ENCODE results near the gene SYDE1.
A peak's percentile ranks its signal among the peaks of the same experiment; 100 is the strongest.

SYDE1 gene

GRCh38 chr19:15101479-15102082, 5.6 kb upstream of the SYDE1 start:
- DNase-seq (ENCODE audit: low spot score in 2 of 2) (peak; percentile 54 to 70), ATAC-seq (peak; percentile 66)
- Mint-ChIP-seq H3K4me1 (peaks cover 2% of the 10 kb centered on the region), H3K27ac (no peak overlapping the region), H3K4me3 (no peak overlapping the region), H3K36me3 (no peaks in the 10 kb centered on the region), H3K9me3 (peaks cover 10% of the 10 kb centered on the region)

- Mint-ChIP-seq H3K4me1 (peaks cover 17% of the 10 kb centered on the region), H3K36me3 (no peaks in the 10 kb centered on the region), H3K27ac (no peak overlapping the region), H3K9me3 (peaks cover 10% of the 10 kb centered on the region), H3K4me3 (no peak overlapping the region)
- no peak for DNase-seq (ENCODE audit: low spot score in 2 of 2)
- no peak for ATAC-seq
Measured at GRCh38 chr19:15104003-15104402, 3.2 kb upstream of the SYDE1 start.

- no peak for ATAC-seq
- H3K4me3 Mint-ChIP-seq = no peak overlapping the region
Measured at GRCh38 chr19:15104411-15104810, 2.8 kb upstream of the SYDE1 start.

GRCh38 chr19:15105044-15105443, 2.2 kb upstream of the SYDE1 start:
- peaks cover 10% of the 10 kb centered on the region for H3K9me3 Mint-ChIP-seq
- H3K4me3 Mint-ChIP-seq = no peak overlapping the region
- ATAC-seq (no peak), DNase-seq (ENCODE audit: low spot score in 2 of 2) (no peak)
- H3K27ac Mint-ChIP-seq = no peak overlapping the region
- peaks cover 17% of the 10 kb centered on the region for H3K4me1 Mint-ChIP-seq
- no peaks in the 10 kb centered on the region for H3K36me3 Mint-ChIP-seq

More at GRCh38 chr19:15104411-15104810, 2.8 kb upstream of the SYDE1 start:
- peaks cover 10% of the 10 kb centered on the region for H3K9me3 Mint-ChIP-seq
- no peaks in the 10 kb centered on the region for H3K36me3 Mint-ChIP-seq
- H3K4me1 Mint-ChIP-seq = peaks cover 17% of the 10 kb centered on the region
- H3K27ac Mint-ChIP-seq = no peak overlapping the region
- no peak for DNase-seq (ENCODE audit: low spot score in 2 of 2)

GRCh38 chr19:15108145-15108844, 1.1 kb downstream of the SYDE1 start:
- DNase-seq (ENCODE audit: low spot score in 2 of 2) (no peak), ATAC-seq (no peak)
- no peaks in the 10 kb centered on the region for H3K36me3 Mint-ChIP-seq
- H3K4me1 Mint-ChIP-seq = peaks cover 17% of the 10 kb centered on the region
- H3K9me3 Mint-ChIP-seq = peaks cover 10% of the 10 kb centered on the region
- peak overlapping the region; percentile 36 for H3K4me3 Mint-ChIP-seq
- H3K27ac Mint-ChIP-seq = peak overlapping the region; percentile 12

- Mint-ChIP-seq H3K36me3 (no peaks in the 10 kb centered on the region), H3K4me1 (peaks cover 17% of the 10 kb centered on the region), H3K27ac (no peak overlapping the region), H3K9me3 (peaks cover 5% of the 10 kb centered on the region), H3K4me3 (no peak overlapping the region)
- DNase-seq (ENCODE audit: low spot score in 2 of 2) = no peak
- ATAC-seq = no peak
Measured at GRCh38 chr19:15108845-15109767, 1.9 kb downstream of the SYDE1 start.

- DNase-seq (ENCODE audit: low spot score in 2 of 2) = no peak
- H3K36me3 Mint-ChIP-seq = no peaks in the 10 kb centered on the region
- H3K27ac Mint-ChIP-seq = no peak overlapping the region
- no peak for ATAC-seq
- peaks cover 17% of the 10 kb centered on the region for H3K4me1 Mint-ChIP-seq
- H3K9me3 Mint-ChIP-seq = no peaks in the 10 kb centered on the region
- H3K4me3 Mint-ChIP-seq = no peak overlapping the region
Measured at GRCh38 chr19:15109768-15110417, 2.7 kb downstream of the SYDE1 start.

- H3K9me3 Mint-ChIP-seq = no peaks in the 10 kb centered on the region
- H3K4me1 Mint-ChIP-seq = peaks cover 17% of the 10 kb centered on the region
- no peaks in the 10 kb centered on the region for H3K36me3 Mint-ChIP-seq
- ATAC-seq = no peak
- no peak overlapping the region for H3K27ac Mint-ChIP-seq
- DNase-seq (ENCODE audit: low spot score in 2 of 2) = no peak
- H3K4me3 Mint-ChIP-seq = no peak overlapping the region
Measured at GRCh38 chr19:15110418-15110815, 3.2 kb downstream of the SYDE1 start.

GRCh38 chr19:15111758-15112157, 4.6 kb downstream of the SYDE1 start:
- Mint-ChIP-seq H3K27ac (peak overlapping the region; percentile 37), H3K9me3 (no peaks in the 10 kb centered on the region), H3K36me3 (peaks cover 7% of the 10 kb centered on the region), H3K4me1 (peaks cover 13% of the 10 kb centered on the region), H3K4me3 (no peak overlapping the region)
- ATAC-seq (no peak), DNase-seq (ENCODE audit: low spot score in 2 of 2) (no peak)

- Mint-ChIP-seq H3K4me1 (peaks cover 11% of the 10 kb centered on the region), H3K27ac (no peak overlapping the region), H3K36me3 (peaks cover 13% of the 10 kb centered on the region), H3K4me3 (no peak overlapping the region), H3K9me3 (no peaks in the 10 kb centered on the region)
- DNase-seq (ENCODE audit: low spot score in 2 of 2) = no peak
- ATAC-seq = no peak
Measured at GRCh38 chr19:15112385-15112784, 5.2 kb downstream of the SYDE1 start.

GRCh38 chr19:15113245-15114152, 6.3 kb downstream of the SYDE1 start:
- no peak for DNase-seq (ENCODE audit: low spot score in 2 of 2)
- ATAC-seq = no peak
- no peak overlapping the region for H3K4me3 Mint-ChIP-seq
- H3K9me3 Mint-ChIP-seq = no peaks in the 10 kb centered on the region
- no peak overlapping the region for H3K27ac Mint-ChIP-seq
- H3K36me3 Mint-ChIP-seq = peaks cover 23% of the 10 kb centered on the region
- peaks cover 2% of the 10 kb centered on the region for H3K4me1 Mint-ChIP-seq

- no peaks in the 10 kb centered on the region for H3K9me3 Mint-ChIP-seq
- ATAC-seq = no peak
- no peak for DNase-seq (ENCODE audit: low spot score in 2 of 2)
- no peak overlapping the region for H3K27ac Mint-ChIP-seq
- no peaks in the 10 kb centered on the region for H3K4me1 Mint-ChIP-seq
- no peak overlapping the region for H3K4me3 Mint-ChIP-seq
- peaks cover 30% of the 10 kb centered on the region for H3K36me3 Mint-ChIP-seq
Measured at GRCh38 chr19:15114153-15114540, 6.9 kb downstream of the SYDE1 start.

- DNase-seq (ENCODE audit: low spot score in 2 of 2) = no peak
- Mint-ChIP-seq H3K4me1 (no peaks in the 10 kb centered on the region), H3K36me3 (peaks cover 38% of the 10 kb centered on the region), H3K27ac (no peak overlapping the region), H3K9me3 (no peaks in the 10 kb centered on the region), H3K4me3 (no peak overlapping the region)
- ATAC-seq = no peak
Measured at GRCh38 chr19:15115080-15115479, 7.9 kb downstream of the SYDE1 start.

Measured in stimulated activated effector memory CD8-positive, alpha-beta T cell treated with anti-CD3 and anti-CD28 coated beads, Interleukin-12 subunit alpha, Interleukin-12 subunit beta, amount 100 ng/mL, for 72 hours (primary cell).